A673 (cell line): ENCODE results near the gene NFKB1. TPM values are rescaled to one million over a fixed set of nuclear protein-coding genes. Genes with fewer than 3 reads are reported as not detected.

Experiments used
- BruUV-seq: library from RNA; stranded (reverse); fragments of 400-500 nt; replicated peaks from 2 replicates; lab custom pipeline; 2021; lab: Mats Ljungman, UMichigan
- CTCF ChIA-PET: fragments of 300-600 bp; sonication (Branson Sonifier 250); formaldehyde crosslinking; loops from one replicate; lab custom pipeline; 2022; ENCODE audit warnings: antibody characterized with exemption; lab: Charles Lee
- POLR2A ChIA-PET: fragments of 300-600 bp; sonication (Branson Sonifier 250); formaldehyde crosslinking; loops from one replicate; lab custom pipeline; 2022; ENCODE audit warnings: antibody characterized with exemption; ENCODE audit not compliant: low non-redundant PET; lab: Charles Lee
- DNase-seq: peaks from one replicate; pipeline ENCODE4 v3.0.0-alpha.2; 2015; ENCODE audit warnings: low spot score
- H3K27ac ChIP-seq: fragments of 200-600 bp; sonication (generic); 2 replicates; pipeline ENCODE4 v1.5.1; 2016; ENCODE audit warnings: mixed run types, low read depth, mild to moderate bottlenecking, mixed read lengths, antibody characterized with exemption, low read length; ENCODE audit not compliant: poor library complexity, severe bottlenecking
- H3K27me3 ChIP-seq: fragments of 200-600 bp; sonication (generic); replicated peaks from 2 replicates; pipeline ENCODE4 v1.6.1; 2017; ENCODE audit warnings: mixed run types, low read depth, mild to moderate bottlenecking, mixed read lengths, antibody characterized with exemption, low read length; ENCODE audit not compliant: insufficient read depth, poor library complexity
- H3K36me3 ChIP-seq: fragments of 200-600 bp; sonication (generic); 2 replicates; pipeline ENCODE4 v1.6.1; 2016; ENCODE audit warnings: mixed run types, mild to moderate bottlenecking, mixed read lengths, antibody characterized with exemption, low read length; ENCODE audit not compliant: insufficient read depth, poor library complexity, severe bottlenecking
- H3K4me1 ChIP-seq: fragments of 200-600 bp; sonication (generic); 2 replicates; pipeline ENCODE4 v1.6.1; 2017; ENCODE audit warnings: mixed run types, mild to moderate bottlenecking, mixed read lengths, antibody characterized with exemption, low read length; ENCODE audit not compliant: insufficient read depth, poor library complexity, severe bottlenecking
- H3K4me3 ChIP-seq: fragments of 200-600 bp; sonication (generic); 2 replicates; pipeline ENCODE4 v1.5.1; 2016; ENCODE audit warnings: low read depth, mixed run types, mild to moderate bottlenecking, mixed read lengths, low read length; ENCODE audit not compliant: poor library complexity, severe bottlenecking
- H3K9me3 ChIP-seq: fragments of 200-600 bp; sonication (generic); 2 replicates; pipeline ENCODE4 v1.6.1; 2016; ENCODE audit warnings: mixed run types, low read depth, mild to moderate bottlenecking, mixed read lengths, antibody characterized with exemption, low read length; ENCODE audit not compliant: poor library complexity, severe bottlenecking
- CTCF ChIP-seq: fragments of 300-800, 200-600 bp; sonication (generic); conservative IDR thresholded peaks from 2 replicates; pipeline ENCODE4 v1.5.1; 2017; ENCODE audit warnings: low read depth, mild to moderate bottlenecking, antibody characterized with exemption, low read length, moderate library complexity, mixed read lengths
- EZH2 ChIP-seq: fragments of 200-600 bp; sonication (generic); IDR thresholded peaks from 2 replicates; pipeline ENCODE4 v1.6.1; 2017; ENCODE audit warnings: borderline replicate concordance, low read depth, mild to moderate bottlenecking, mixed read lengths, antibody characterized with exemption, low read length; ENCODE audit not compliant: poor library complexity, severe bottlenecking
- intact Hi-C: fragments of 100-400 bp; cut with micrococcal nuclease; formaldehyde crosslinking; loops from one replicate; pipeline ENCODE4 v1.10.0; 2022; ENCODE audit not compliant: unreplicated experiment
- total RNA-seq: library from RNA; stranded (reverse); gene quantifications from 2 replicates; pipeline ENCODE4 v1.2.3, GENCODE V29; 2021

NFKB1 gene
- total RNA-seq, 1 experiment from 2014 or later = 26.1 TPM

DNA sequence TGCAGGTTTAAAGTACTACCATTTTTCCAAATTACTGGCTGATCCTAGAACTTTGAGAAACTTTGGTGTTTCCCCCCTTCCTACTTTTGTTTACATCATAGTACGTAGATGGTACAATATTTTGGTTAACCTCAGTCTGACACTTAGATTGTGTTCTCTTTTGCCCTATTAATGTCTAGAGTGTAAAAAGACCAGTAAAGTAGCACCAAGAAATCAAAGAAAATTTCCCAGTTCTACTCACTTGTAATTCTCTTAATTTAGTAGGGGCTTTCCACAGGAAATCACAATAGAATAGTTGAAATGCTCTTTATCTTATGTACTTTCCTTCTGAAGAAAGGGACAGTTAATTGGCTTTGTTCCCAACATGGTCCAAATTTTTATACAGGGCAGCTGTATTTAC lies 51.6 kb downstream of the NFKB1 start:
- no peaks in the 10 kb centered on the region for H3K27me3 ChIP-seq
- intact Hi-C loops = no loop called here
- no peaks in the 10 kb centered on the region for H3K9me3 ChIP-seq
- no peak for DNase-seq
- no peak overlapping the region for H3K4me3 ChIP-seq
- no TSS peak for BruUV-seq
- H3K4me1 ChIP-seq = peaks cover 4% of the 10 kb centered on the region
- ChIA-PET CTCF (no interaction called here), POLR2A (no interaction called here)
- H3K27ac ChIP-seq = no peak overlapping the region
- TF ChIP-seq EZH2 (no peak), CTCF (no peak)
- H3K36me3 ChIP-seq = no peaks in the 10 kb centered on the region

DNA sequence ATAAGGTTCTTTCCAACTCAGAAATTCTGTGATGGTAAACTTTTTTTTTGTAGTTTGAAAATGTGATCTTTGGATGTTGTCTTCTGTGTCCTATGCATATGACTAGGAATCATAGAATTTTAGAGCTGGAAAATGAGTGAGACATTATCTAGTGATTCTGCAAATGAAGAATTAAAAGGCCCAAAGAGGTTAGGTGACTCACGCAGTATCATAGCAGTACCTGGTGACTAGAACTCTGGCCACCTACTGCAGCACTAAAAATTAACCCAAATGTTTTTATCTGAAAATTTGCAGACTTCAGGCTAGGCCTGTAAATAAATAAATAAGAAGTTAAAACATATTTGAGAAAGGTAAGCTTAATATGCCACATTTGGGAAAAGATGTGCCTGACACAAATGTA lies 52.8 kb downstream of the NFKB1 start:
- POLR2A ChIA-PET = no interaction called here
- no peak for DNase-seq
- Histone ChIP-seq H3K9me3 (no peaks in the 10 kb centered on the region), H3K4me1 (peaks cover 4% of the 10 kb centered on the region), H3K4me3 (no peak overlapping the region), H3K36me3 (no peaks in the 10 kb centered on the region), H3K27ac (no peak overlapping the region), H3K27me3 (no peaks in the 10 kb centered on the region)
- intact Hi-C loops = no loop called here
- BruUV-seq = no TSS peak
- TF ChIP-seq EZH2 (no peak), CTCF (no peak)
- CTCF ChIA-PET = no interaction called here

DNA sequence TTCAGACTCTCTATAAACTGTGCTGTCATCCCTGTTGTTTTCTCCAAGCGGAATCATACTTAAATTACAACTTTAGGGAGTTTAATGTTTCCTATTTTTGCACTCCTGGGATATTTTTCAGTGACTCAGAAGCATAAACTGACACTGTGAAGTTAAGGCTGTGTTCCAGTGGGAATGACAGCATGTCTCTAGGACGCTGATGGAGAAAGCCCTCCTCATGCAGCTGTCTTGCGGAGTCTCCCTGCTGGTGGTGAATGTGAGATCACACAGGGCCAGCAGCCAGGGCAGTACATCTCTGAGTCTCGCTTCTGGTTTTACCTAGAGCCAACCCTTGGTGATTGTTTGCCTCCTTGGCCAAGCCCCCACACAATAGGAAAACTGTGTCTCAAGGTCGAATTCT lies 53.3 kb downstream of the NFKB1 start:
- H3K4me1 ChIP-seq = peaks cover 4% of the 10 kb centered on the region
- DNase-seq = no peak
- no peaks in the 10 kb centered on the region for H3K9me3 ChIP-seq
- ChIA-PET POLR2A (no interaction called here), CTCF (no interaction called here)
- no peaks in the 10 kb centered on the region for H3K36me3 ChIP-seq
- TF ChIP-seq EZH2 = no peak
- TF ChIP-seq CTCF = no peak
- H3K27ac ChIP-seq = no peak overlapping the region
- intact Hi-C loops = no loop called here
- no peak overlapping the region for H3K4me3 ChIP-seq
- H3K27me3 ChIP-seq = no peaks in the 10 kb centered on the region
- BruUV-seq = no TSS peak
